GM04503 (cell line): ENCODE measurements around the gene APC2.
"Not testable (repeated sequence)": the region's sequence is repeated elsewhere in the genome, so short reads cannot be mapped to it uniquely, and the experiment has no call there.

Experiments used
- DNase-seq: peaks from one replicate; pipeline ENCODE4 v3.0.0-alpha.2; 2012; ENCODE audit warnings: low read depth

The APC2 gene

DNA sequence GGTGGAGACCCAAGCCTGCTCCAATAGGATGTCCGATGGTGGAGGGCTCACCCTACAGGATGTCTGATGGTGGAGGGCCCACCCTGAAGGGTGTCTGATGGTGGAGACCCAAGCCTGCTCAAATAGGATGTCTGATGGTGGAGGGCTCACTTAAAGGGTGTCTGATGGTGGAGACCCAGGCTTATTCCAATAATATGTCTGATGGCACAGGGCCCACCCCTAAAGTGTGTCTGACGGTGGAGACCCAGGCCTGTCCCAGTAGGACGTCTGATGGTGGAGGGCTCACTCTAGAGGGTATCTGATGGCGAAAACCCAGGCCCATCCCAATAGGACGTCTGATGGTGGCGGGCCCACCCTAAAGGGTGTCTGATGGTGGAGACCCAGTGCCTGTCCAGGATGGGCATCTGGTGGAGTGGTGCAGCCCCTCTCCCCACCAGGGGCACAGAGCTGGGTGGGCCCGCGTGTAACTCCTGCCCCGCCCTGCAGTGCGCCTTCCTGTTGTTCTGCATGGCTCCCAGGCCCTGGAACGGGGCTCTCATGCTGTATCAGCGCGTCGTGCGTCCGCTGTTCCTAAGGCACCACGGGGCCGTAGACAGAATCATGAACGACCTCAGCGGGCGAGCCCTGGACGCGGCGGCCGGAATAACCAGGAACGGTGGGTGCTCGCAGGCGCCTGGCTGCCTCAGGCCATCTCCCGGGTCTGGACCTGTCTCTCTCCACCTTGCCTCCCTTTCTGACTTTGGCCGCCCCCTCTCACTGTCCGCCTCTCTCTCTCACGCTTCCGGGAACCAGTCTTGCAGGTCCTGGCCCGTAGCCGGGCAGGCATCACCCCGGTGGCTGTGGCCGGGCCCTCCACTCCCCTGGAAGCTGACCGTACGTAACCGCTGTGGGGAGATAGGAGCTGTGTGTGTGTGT, 46.1 kb downstream of the APC2 start:
- no peak for DNase-seq

DNA sequence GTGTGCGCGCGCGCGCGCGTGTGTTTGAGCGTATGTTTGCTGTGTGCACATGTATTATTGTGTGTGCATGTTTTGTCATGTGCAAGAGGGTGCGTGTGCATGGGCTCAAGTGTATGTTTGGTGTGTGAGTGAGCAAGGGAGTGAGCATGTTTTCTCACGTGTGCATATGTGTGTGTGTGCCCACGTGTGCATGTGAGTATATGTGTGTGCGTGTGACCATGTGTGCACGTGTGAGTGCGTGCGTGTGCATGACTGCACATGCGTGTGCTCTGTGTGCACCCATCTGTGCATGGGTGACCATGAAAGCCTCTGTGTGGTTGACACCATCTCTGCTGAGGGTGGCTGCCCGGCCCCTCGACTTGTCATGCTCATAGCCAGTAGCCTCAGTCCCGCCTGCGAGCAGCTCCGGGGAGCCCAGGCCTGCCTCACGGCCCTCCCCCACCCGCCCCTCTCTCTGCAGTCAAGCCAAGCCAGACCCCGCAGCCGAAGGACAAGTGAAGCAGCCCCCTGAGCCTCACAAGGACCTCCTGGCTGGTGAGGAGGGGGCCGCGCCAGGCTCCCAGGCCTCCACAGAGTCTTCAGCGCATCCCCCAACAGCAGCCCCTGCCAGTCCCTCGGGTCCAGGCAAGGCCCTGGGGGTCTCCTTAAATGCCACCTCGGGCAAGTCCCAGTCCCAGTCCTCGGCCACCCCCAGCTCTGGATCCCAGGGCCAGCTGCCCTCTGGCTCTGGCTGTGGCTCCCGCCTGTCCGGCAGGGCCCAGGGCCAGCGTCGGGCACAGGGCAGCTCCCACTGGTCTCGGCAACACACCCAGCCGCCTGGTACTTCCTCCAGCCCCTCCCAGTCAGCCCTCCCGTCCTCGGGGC, 47.0 kb downstream of the APC2 start:
- DNase-seq = no peak

DNA sequence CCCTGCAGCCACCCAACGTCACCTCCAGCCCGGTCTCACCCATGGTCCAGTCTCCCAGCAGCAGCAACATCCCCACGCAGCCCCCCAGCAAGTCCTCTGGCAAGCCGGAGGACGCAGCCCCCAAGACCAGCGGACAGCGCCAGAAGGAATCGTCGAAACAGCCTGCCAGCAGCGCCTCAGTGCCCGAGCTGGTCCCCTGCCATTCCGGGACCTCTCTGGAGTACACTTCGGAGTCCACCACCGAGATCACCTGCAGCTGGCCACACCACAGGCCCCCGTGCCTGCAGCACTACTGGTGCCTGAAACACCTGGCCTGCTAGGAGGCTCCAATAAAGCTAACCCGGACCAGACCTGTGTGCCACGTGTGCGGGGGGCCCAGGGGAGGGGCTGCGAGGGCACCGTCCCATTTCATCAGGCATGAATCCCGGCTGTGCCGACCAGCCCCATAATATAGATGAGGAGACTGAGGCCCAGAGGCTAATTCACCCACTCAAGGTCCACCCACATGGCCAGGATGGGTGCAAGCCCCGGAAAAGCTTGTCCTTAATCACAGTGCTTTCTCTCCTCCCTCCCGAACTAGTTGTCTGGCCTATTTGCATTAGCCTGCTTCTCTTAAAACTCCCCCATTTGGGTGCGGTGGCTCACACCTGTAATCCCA, 47.8 kb downstream of the APC2 start:
- no peak for DNase-seq

- DNase-seq = not testable (repeated sequence)
These were observed 49.3 kb downstream of the APC2 start for GRCh38 chr19:1499231-1499630.

DNA sequence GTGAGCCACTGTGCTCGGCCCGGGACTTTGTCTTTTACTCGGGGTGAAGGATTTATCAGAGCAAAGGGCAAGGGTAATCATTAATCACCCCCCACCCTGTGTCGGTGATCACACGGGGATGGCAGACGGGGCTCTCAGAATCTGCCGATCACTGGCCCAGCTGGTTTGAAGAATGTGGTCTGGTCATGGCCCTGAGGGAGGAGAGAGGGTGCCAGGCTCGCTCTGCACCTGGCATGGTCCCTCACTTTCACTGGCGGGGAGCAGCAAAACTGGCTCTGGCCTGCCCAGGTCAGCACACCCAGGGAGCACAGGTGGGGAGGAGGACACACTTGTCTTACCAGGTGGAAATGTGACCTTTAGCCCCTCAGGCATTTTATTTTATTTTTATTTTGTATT, 51.3 kb downstream of the APC2 start:
- no peak for DNase-seq

- no peak for DNase-seq
These were observed 52.6 kb downstream of the APC2 start for GRCh38 chr19:1502433-1503088.

DNA sequence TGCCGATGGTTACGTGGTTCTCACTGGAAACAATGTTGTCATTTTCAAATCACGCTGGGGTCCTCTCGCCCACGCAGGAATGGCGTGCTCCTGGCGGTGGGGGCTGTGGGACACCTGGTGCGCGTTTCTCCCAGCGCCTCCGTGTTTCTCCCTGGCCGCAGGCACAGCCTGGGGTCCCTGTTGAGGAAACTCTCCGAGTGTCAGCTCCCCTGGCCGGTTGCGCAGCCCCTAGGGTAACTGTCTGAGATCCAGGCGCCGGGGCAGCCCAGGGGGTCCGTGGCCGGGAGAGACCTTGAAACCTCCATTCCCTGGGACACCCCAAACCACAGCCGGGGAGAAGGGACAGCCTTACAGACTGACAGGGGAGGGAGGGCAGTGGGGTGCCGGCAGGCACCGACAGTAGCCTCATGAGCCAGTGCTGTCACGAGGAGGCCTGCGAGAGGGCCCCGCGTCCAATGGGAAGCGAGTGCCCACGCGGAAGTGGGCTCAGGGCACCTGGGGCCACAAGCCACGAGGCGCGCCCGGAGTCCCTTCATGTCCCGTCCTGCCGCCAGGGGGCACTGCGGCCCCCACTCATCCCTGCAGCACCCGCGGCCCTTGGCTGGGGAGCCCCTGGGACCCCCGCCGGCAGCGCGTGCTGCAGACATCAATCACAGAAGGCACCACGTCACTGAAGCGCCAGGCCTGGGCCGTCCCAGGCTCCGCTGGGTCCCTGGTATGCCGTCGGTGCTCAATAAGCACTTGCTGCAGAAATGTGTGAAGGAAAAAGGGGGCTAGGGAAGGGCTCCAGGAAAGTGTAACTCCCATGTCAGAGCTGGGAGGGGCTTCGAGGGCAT, 53.4 kb downstream of the APC2 start:
- no peak for DNase-seq

DNA sequence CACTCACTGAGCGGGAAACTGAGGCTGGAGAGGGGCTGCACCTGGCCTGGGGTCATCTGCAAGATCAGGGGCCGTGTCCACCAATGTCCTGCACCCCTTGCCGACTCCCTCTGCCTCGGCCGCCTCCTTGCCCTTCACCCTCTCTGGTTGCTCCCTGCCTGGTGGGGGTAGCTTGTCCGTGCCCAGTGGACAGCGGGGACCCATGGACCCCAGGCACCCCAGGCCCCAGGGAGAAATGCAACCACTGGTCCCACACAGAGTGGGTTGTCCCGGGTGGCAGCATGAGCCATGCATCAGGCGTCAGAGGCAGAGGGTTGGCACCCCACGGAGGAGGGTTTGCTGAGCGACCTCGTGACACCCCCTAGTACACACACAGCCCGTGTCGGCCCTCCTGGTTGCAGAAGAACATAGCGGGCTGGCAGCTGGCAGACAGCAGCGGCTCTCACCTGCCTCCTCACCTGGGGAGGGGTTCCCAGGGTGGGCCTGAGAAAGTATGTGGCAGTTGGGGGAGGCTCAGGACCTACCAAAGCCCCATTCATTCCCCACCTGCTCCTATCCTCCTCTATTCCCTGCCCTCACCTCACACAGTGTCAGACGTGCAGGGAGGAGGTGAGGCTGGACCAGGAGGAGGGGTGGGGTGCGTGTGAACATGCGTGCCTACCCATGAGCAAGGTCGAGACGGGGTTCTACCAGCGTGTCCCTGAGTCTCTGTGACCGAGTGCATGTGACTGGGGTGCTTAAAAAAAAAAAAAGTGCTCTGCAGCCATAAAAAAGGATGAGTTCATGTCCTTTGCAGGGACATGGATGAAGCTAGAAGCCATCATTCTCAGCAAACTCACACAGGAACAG, 54.2 kb downstream of the APC2 start:
- no peak for DNase-seq

DNA sequence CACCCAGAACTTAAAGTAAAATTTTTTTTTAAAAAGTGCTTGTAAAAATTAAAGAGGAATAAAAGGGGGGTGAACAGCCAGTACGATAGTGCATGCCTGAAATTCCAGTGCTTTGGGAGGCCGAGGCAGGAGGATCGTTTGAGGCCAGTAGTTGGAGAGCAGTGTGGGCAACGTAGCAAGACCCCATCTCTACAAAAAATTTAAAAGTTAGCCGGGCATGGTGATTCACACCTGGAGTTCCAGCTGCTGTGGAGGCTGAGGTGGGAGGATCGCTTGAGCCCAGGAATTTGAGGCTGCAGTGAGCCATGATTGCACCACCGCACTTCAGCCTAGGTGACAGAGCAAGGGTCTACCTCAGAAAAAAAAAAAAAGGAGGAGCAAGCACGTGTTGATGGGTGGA, 55.1 kb downstream of the APC2 start:
- no peak for DNase-seq

DNA sequence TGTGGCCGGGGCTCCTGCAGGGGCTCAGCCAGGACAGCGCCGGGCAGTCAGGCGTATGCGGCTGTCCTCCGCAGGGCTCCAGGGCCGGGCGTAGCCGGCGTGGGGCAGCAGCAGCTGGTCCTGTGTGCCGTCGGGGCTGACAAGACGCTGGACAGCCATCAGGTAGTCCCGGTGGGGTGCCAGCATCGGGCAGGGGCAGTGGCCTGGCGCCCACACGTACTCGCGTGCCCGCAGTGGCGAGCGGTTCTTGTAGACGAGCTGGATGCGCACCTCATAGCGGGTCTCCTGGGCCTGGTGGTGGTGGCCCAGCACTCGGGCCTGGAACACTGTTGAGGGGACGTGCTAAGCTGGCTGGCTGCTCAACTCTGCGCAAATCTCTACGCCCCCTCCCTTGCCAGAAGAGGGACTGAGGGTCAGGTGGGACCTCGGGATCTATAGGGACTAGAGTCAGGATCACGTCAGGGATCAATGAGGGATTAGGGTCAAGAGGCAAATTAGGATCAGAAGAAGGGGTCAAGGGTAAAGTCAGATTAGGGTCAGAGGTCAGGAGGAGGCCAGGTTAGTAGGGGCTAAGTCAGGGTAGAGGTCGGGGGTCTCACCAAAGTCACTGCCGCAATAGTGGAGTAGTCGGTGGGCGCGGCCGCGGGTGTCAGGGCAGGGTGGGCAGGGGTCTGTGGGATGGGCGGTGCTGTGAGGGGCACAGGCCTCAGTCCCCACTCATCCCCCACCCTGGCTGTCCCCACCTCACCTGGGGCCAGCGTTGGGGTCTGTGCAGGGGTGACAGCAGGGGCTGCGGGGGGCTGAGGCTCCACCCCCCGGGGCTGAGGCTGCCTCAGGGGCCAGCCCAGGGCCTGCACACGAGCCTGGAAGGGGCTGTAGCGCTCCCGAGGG, 56.3 kb downstream of the APC2 start:
- no peak for DNase-seq

- DNase-seq = no peak
These were observed 57.3 kb downstream of the APC2 start for GRCh38 chr19:1507192-1507660.

GRCh38 chr19:1507763-1508506, 58.0 kb downstream of the APC2 start:
- DNase-seq = peak; percentile 58

DNA sequence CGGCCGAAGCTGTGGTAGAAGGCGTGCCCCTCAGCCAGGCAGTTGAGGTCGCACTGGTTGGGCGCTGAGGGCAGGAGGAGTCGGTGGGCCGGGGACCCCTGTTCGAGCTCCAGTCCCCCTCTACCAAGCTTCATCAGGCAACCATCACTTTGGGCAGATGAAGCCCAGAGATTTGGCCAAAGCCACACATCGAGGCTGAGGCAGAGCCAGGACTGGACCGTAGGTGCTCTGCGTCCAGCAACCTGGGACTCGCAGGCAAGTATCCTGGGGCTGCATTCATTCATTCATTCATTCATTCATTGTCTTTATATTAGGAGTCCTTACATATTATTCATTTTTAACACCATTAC, 58.6 kb downstream of the APC2 start:
- DNase-seq = no peak

- DNase-seq = no peak
These were observed 59.9 kb downstream of the APC2 start for GRCh38 chr19:1509602-1510441.

DNA sequence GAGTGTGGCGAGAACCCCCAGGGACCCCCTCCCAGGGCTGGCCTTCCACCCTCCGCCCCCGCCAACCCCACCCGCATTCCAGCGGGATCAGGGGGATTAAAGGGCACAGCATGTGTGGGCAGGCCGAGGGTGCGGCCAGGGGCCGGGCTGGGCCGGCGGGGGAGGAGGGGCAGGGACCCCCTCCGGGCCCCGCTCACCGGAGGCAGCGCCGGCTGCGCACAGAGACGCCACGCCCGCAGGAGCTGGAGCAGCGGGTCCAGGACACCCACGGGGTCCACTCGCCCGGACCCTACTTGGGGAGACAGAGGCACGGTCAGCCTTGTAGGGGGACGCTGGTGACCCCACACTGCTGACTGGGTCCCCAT, 60.5 kb downstream of the APC2 start:
- DNase-seq = no peak

GRCh38 chr19:1510807-1511206, 60.9 kb downstream of the APC2 start:
- no peak for DNase-seq
